ENCODE measurements around the gene TRRAP. TPM values are rescaled to one million over a fixed set of nuclear protein-coding genes. Genes with fewer than 3 reads are reported as not detected.
A peak's percentile ranks its signal among the peaks of the same experiment; 100 is the strongest.

The TRRAP gene
- total RNA-seq, 1 donor from 2014 or later: 14.3 TPM

GRCh38 chr7:98970805-98971204, 92.5 kb downstream of the TRRAP start:
- ATAC-seq: no peak
- intact Hi-C loops (cut with DNase I): no loop called here
- no peak for DNase-seq (ENCODE audit: missing footprints)

GRCh38 chr7:98974205-98974604, 95.9 kb downstream of the TRRAP start:
- ATAC-seq: no peak
- DNase-seq (ENCODE audit: missing footprints): no peak
- intact Hi-C loops (cut with DNase I): no loop called here

- intact Hi-C loops (cut with DNase I): no loop called here
- peak; percentile 94 for ATAC-seq
- no peak for DNase-seq (ENCODE audit: missing footprints)
Observed at GRCh38 chr7:98974906-98975816, 96.8 kb downstream of the TRRAP start.

GRCh38 chr7:98976396-98977185, 98.3 kb downstream of the TRRAP start:
- DNase-seq (ENCODE audit: missing footprints) (no peak), ATAC-seq (no peak)
- intact Hi-C loops (cut with DNase I): no loop called here

- no peak for ATAC-seq
- intact Hi-C loops (cut with DNase I): no loop called here
- no peak for DNase-seq (ENCODE audit: missing footprints)
Observed at GRCh38 chr7:98978672-98979071, 100.3 kb downstream of the TRRAP start.

GRCh38 chr7:98981701-98982100, 103.4 kb downstream of the TRRAP start:
- intact Hi-C loops (cut with DNase I): no loop called here
- no peak for DNase-seq (ENCODE audit: missing footprints)
- ATAC-seq: no peak

- ATAC-seq: no peak
- DNase-seq (ENCODE audit: missing footprints): no peak
- intact Hi-C loops (cut with DNase I): no loop called here
Observed at GRCh38 chr7:98982686-98983085, 104.4 kb downstream of the TRRAP start.

GRCh38 chr7:98984126-98984525, 105.8 kb downstream of the TRRAP start:
- DNase-seq (ENCODE audit: missing footprints) (no peak), ATAC-seq (no peak)

GRCh38 chr7:98985406-98985805, 107.1 kb downstream of the TRRAP start:
- DNase-seq (ENCODE audit: missing footprints): no peak

More at GRCh38 chr7:98984126-98984525, 105.8 kb downstream of the TRRAP start:
- intact Hi-C loops (cut with DNase I): no loop called here

GRCh38 chr7:98985945-98986344, 107.6 kb downstream of the TRRAP start:
- DNase-seq (ENCODE audit: missing footprints) (no peak), ATAC-seq (no peak)
- intact Hi-C loops (cut with DNase I): no loop called here

More at GRCh38 chr7:98985406-98985805, 107.1 kb downstream of the TRRAP start:
- intact Hi-C loops (cut with DNase I): no loop called here
- ATAC-seq: no peak

- DNase-seq (ENCODE audit: missing footprints) (no peak), ATAC-seq (no peak)
- intact Hi-C loops (cut with DNase I): no loop called here
Observed at GRCh38 chr7:98988641-98989040, 110.3 kb downstream of the TRRAP start.

GRCh38 chr7:98990356-98990755, 112.0 kb downstream of the TRRAP start:
- ATAC-seq (no peak), DNase-seq (ENCODE audit: missing footprints) (no peak)
- intact Hi-C loops (cut with DNase I): no loop called here

- ATAC-seq: no peak
- no peak for DNase-seq (ENCODE audit: missing footprints)
- intact Hi-C loops (cut with DNase I): no loop called here
Observed at GRCh38 chr7:98991141-98991540, 112.8 kb downstream of the TRRAP start.

- intact Hi-C loops (cut with DNase I): no loop called here
- ATAC-seq (no peak), DNase-seq (ENCODE audit: missing footprints) (no peak)
Observed at GRCh38 chr7:98992076-98992475, 113.7 kb downstream of the TRRAP start.

GRCh38 chr7:98993024-98993897, 114.9 kb downstream of the TRRAP start:
- intact Hi-C loops (cut with DNase I): no loop called here
- DNase-seq (ENCODE audit: missing footprints) (no peak), ATAC-seq (no peak)

GRCh38 chr7:98994046-98994944, 116.0 kb downstream of the TRRAP start:
- ATAC-seq (no peak), DNase-seq (ENCODE audit: missing footprints) (no peak)

GRCh38 chr7:98995111-98995510, 116.8 kb downstream of the TRRAP start:
- ATAC-seq (no peak), DNase-seq (ENCODE audit: missing footprints) (no peak)
- intact Hi-C loops (cut with DNase I): no loop called here

More at GRCh38 chr7:98994046-98994944, 116.0 kb downstream of the TRRAP start:
- intact Hi-C loops (cut with DNase I): no loop called here

Data from Right ventricle myocardium inferior (tissue), 1 donor.